Measurements from ENCODE around the gene EHMT1.

The EHMT1 gene

DNA sequence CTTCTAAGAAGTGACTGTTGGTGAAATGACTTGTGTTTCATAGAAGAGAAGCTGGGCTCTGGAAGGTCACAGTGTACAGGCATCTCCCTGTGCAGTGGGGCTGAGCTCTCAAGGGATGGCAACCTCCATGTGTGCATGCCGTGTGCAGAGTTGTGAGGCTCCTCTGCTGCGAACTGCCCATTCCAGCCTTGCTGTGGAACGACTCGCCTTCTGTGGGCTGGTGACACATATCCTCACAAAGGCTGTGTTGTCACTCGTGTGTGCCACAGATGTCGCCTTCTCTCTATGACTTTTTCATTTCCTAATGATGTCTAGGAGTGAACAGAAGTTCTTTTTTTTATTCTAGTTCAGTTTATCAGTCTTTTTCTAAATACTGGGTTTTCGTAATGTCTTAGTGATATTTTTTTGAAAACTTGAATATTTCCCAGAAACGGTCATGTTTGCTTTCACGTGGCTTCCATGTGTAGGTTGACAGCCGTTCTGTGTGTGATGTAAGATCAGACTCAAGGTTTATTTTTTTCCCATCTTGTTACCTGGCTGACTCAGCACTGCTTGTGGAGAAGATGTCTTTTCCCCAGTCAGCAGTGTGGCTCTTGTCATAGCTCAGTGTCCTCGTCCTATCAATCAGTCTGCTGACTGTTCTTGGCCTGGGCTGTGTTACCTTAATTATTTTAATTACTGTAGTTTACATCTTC, 201.5 kb downstream of the EHMT1 start:
- no peak for DNase-seq
- in situ Hi-C loops (cut with HindIII; ENCODE audit: low pct_ligation_motif_present, low sequenced_read_pairs) = no loop called here
- Histone ChIP-seq H3K36me3 (replicated peaks) (peaks cover 22% of the 10 kb centered on the region), H3K4me3 (ENCODE audit: low read depth, low read length) (no peak overlapping the region), H3K27ac (no peak overlapping the region), H3K27me3 (replicated peaks) (no peaks in the 10 kb centered on the region)
- TF ChIP-seq CTCF (IDR thresholded peaks at IDR 0.05; ENCODE audit: low read depth, low read length, missing control alignments) = no peak

DNA sequence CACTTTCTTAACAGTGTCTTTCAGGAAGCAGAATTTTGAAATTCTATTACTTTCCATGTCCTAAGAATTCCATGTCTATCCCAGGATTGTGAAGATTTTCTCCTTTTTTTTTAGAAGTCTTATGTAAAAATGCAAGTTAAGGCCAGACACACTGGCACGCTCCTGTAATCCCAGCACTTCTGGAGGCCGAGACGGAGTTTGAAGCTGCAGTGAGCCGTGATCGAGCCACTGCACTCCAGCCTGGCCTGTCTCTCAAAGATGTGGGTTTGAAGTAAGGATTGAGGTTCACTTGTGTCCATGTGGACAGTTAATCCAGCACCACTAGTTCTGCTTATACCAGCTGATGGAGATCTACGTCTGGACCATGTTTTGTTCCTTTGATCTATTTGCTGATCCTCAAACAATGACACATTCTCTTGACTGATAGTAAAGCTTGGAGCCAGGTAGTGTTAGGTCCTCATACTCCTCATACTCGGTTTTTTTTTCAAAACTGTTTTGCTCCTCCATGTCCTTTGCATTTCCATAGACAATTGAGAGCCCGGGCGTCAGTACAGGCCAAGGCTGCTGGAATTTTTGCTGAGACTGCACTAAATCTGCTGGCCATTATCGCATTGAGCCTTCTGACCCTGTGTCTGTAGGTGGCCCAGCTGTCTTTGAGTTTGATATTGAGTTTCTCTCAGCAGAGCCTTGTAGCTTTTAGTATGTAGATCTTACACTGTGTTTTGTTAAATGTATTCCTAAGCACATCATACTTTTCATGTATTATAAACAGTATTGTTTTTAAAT, 205.4 kb downstream of the EHMT1 start:
- H3K36me3 ChIP-seq (replicated peaks) = no peaks in the 10 kb centered on the region
- no peak overlapping the region for H3K27ac ChIP-seq
- H3K4me3 ChIP-seq (ENCODE audit: low read depth, low read length) = no peak overlapping the region
- no peak for DNase-seq
- H3K27me3 ChIP-seq (replicated peaks) = no peaks in the 10 kb centered on the region
- TF ChIP-seq CTCF (IDR thresholded peaks at IDR 0.05; ENCODE audit: low read depth, low read length, missing control alignments) = no peak
- in situ Hi-C loops (cut with HindIII; ENCODE audit: low pct_ligation_motif_present, low sequenced_read_pairs) = no loop called here

DNA sequence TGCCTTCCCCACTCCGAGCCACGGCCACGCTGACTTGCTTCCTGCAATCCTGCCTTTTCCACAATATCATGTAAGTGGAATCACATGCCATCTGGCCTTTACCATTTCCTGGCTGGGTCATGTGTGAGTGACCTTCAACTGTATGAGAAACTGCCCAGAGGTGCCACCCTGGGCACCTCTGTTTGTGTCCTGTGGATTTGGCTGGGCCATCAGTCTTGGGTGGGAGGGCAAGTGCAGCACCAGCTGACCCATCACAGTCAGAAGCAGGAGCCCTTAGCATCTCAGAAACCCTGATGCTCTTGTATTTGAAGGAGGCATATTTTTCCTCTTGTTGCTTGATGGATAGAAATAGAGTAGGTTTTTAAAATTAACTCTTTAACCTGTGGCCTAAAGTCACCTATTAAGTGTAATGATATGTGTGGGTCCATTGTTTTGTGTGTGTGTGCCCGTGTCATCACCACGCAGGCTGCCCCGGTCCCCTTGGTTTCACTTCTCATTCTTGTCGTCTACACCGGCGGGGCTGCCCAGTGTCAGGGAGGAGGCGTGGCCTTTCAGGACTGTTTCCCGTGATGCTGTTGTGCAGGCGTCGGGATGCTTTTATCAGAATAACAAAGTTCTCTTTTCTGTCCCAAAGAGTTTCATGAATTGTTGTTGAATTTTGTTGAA, 206.7 kb downstream of the EHMT1 start:
- no peak for TF ChIP-seq CTCF (IDR thresholded peaks at IDR 0.05; ENCODE audit: low read depth, low read length, missing control alignments)
- H3K4me3 ChIP-seq (ENCODE audit: low read depth, low read length) = no peak overlapping the region
- no peak for DNase-seq
- no peak overlapping the region for H3K27ac ChIP-seq
- in situ Hi-C loops (cut with HindIII; ENCODE audit: low pct_ligation_motif_present, low sequenced_read_pairs) = no loop called here
- peaks cover 2% of the 10 kb centered on the region for H3K36me3 ChIP-seq (replicated peaks)
- no peaks in the 10 kb centered on the region for H3K27me3 ChIP-seq (replicated peaks)

- no peak overlapping the region for H3K4me3 ChIP-seq (ENCODE audit: low read depth, low read length)
- no peaks in the 10 kb centered on the region for H3K27me3 ChIP-seq (replicated peaks)
- peaks cover 7% of the 10 kb centered on the region for H3K36me3 ChIP-seq (replicated peaks)
- in situ Hi-C loops (cut with HindIII; ENCODE audit: low pct_ligation_motif_present, low sequenced_read_pairs) = no loop called here
- TF ChIP-seq CTCF (IDR thresholded peaks at IDR 0.05; ENCODE audit: low read depth, low read length, missing control alignments) = no peak
- no peak overlapping the region for H3K27ac ChIP-seq
- DNase-seq = no peak
Observed at GRCh38 chr9:137827908-137828526, 209.2 kb downstream of the EHMT1 start.

DNA sequence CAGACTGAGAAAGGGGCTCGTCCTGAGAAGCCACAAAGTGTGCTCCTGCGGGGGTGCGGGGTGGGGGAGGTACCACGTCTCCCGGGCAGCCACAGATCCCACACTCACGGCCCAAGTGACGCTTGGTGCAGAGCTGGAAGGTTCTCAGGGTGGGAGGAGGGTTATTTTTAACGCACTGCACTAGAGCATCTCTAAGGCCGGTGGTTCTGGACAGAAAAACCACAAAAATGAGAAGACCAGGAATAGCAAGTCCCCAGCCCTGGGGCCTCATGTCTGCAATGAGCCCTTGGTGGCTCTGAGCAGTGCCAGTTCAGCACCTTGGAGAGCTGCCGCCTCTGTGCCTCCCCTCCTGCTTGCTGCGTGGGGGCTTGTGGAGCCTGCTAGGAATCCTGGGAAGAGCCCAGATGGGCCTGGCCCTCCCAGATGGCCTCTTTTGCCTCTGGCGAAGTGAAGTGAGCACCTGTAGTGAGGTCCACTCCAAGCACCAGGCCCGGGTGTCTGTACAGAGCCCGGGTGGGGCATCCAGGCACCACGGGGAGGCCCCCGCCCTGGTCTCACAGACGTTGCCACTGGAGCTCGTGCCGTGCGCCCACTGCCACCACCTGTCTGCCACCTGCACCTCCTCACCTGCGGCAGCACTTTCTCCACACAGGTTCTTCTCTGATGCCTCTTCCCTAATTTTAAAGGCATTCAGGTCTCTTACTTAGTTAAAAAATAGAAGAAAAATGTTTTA, 209.9 kb downstream of the EHMT1 start:
- in situ Hi-C loops (cut with HindIII; ENCODE audit: low pct_ligation_motif_present, low sequenced_read_pairs) = no loop called here
- H3K27ac ChIP-seq = no peak overlapping the region
- DNase-seq = no peak
- H3K4me3 ChIP-seq (ENCODE audit: low read depth, low read length) = no peak overlapping the region
- no peak for TF ChIP-seq CTCF (IDR thresholded peaks at IDR 0.05; ENCODE audit: low read depth, low read length, missing control alignments)
- H3K27me3 ChIP-seq (replicated peaks) = no peaks in the 10 kb centered on the region
- peaks cover 7% of the 10 kb centered on the region for H3K36me3 ChIP-seq (replicated peaks)

Measured in brain microvascular endothelial cell (primary cell).